Glutamatergic neuron (in vitro differentiated cells): ENCODE measurements around the gene PSKH1. TPM values are rescaled to one million over a fixed set of nuclear protein-coding genes. Genes with fewer than 3 reads are reported as not detected.

Experiments
- DNase-seq: peaks from one replicate; pipeline ENCODE4 v3.0.0; 2022
- H3K27ac Mint-ChIP-seq: one replicate; pipeline ENCODE4 v1.8.0; 2020; ENCODE audit warnings: mild to moderate bottlenecking, mixed read lengths, inconsistent platforms; ENCODE audit not compliant: unreplicated experiment
- H3K27me3 Mint-ChIP-seq: one replicate; pipeline ENCODE4 v1.8.0; 2020; ENCODE audit warnings: mild to moderate bottlenecking, moderate library complexity, mixed read lengths, inconsistent platforms; ENCODE audit not compliant: unreplicated experiment
- H3K36me3 Mint-ChIP-seq: one replicate; pipeline ENCODE4 v1.8.0; 2020; ENCODE audit warnings: mild to moderate bottlenecking, mixed read lengths, inconsistent platforms; ENCODE audit not compliant: unreplicated experiment
- H3K4me1 Mint-ChIP-seq: one replicate; pipeline ENCODE4 v1.8.0; 2020; ENCODE audit warnings: mild to moderate bottlenecking, low read depth, mixed read lengths, inconsistent platforms; ENCODE audit not compliant: unreplicated experiment
- H3K4me3 Mint-ChIP-seq: one replicate; pipeline ENCODE4 v1.8.0; 2020; ENCODE audit warnings: mild to moderate bottlenecking, mixed read lengths, inconsistent platforms; ENCODE audit not compliant: unreplicated experiment
- H3K9me3 Mint-ChIP-seq: one replicate; pipeline ENCODE4 v1.8.0; 2020; ENCODE audit warnings: mild to moderate bottlenecking, moderate library complexity, mixed read lengths, inconsistent platforms; ENCODE audit not compliant: unreplicated experiment
- CTCF ChIP-seq: fragments of 200-600 bp; sonication (generic); IDR thresholded peaks from one replicate; pipeline ENCODE4 v1.5.0; 2021; ENCODE audit not compliant: partially characterized antibody, unreplicated experiment
- total RNA-seq: library from RNA; stranded (reverse); fragmentation: NEBNext Ultra II Directional; extraction: Animal tissue kit (Norgen Biotek cat#: 25700); gene quantifications from one replicate; pipeline ENCODE4 v1.2.1, GENCODE V29; 2021; ENCODE audit not compliant: unreplicated experiment

PSKH1 gene
- total RNA-seq, 1 donor from 2014 or later = 27.9 TPM

DNA sequence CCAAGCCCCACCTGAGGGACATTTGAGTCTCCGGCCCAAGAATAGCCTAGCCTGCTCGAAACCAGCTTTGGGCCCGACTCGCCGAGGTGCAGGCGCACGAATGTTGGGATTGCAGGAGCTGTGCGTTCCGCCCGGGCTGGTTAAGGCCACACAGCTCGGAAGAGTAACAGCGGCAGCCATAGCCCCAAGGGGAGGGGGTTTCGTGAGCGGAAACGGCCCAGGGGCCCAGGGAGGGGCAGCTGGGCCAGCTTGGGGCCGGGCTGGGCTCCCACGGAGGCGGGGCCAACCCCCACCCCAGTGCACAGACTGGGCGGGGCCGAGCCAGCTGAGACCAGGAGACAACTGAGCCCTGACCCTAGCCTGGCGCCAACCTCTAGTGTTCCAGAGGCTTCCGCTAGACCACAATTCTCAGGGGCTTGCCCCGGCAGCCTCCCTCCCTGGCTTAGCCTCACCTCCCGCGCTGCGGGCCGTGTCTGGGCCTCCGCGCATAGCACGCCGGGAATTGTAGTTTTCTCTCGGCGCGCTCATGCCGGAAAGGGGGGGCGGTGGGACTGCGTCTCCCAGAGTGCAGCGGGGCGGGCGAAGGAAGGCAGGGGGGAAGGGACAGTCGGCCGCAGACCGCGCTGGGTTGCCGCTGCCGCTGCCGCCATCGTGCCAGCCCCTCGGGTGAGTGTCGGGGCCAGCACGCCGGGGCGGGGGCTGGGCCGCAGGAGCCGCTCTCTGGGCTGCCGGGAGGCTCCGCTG is 46.6 kb upstream of the PSKH1 start, which contains the start of gene NUTF2:
NUTF2 (plus strand) TSS at position 614 of the 744 bp plus-strand sequence. CDS start 18,198 bp downstream, outside the sequence.
- H3K9me3 Mint-ChIP-seq = peaks cover 15% of the 10 kb centered on the region
- peak; percentile 98 for DNase-seq
- H3K36me3 Mint-ChIP-seq = no peaks in the 10 kb centered on the region
- peaks cover 32% of the 10 kb centered on the region for H3K4me1 Mint-ChIP-seq
- peaks cover under 1% of the 10 kb centered on the region for H3K27me3 Mint-ChIP-seq
- H3K27ac Mint-ChIP-seq = peak within 1 kb of the TSS; percentile 96
- peak within 1 kb of the TSS; percentile 97 for H3K4me3 Mint-ChIP-seq
- TF ChIP-seq CTCF = no peak

- H3K36me3 Mint-ChIP-seq = no peaks in the 10 kb centered on the region
Measured at GRCh38 chr16:67847064-67847861, 45.8 kb upstream of the PSKH1 start, which contains the start of gene CENPT. TSS of gene CENPT (minus strand) at chr16:67847693. CDS start at chr16:67833859, 13,834 bp downstream.

DNA sequence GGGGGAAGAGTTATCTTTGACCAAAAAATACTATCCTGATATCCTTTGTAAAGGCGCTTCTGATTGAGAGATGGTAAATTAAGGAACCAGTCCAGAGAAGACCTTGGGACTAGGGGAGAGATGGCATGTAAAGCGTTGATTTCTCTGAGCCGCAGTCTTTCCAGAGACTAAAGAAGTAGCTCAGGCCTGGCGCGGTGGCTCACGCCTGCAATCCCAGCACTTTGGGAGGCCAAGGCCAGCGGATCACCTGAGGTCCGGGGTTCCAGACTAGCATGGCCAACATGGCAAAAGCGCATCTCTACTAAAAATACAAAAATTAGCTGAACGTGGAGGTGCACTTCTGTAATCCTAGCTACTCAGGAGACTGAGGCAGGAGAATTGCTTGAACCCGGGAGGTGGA is 44.9 kb upstream of the PSKH1 start:
- Mint-ChIP-seq H3K4me1 (peaks cover 31% of the 10 kb centered on the region), H3K4me3 (peak overlapping the region; percentile 97), H3K27ac (peak overlapping the region; percentile 96), H3K27me3 (no peaks in the 10 kb centered on the region), H3K9me3 (peaks cover 11% of the 10 kb centered on the region), H3K36me3 (no peaks in the 10 kb centered on the region)
- TF ChIP-seq CTCF = no peak
- no peak for DNase-seq

More at GRCh38 chr16:67847064-67847861, 45.8 kb upstream of the PSKH1 start, which contains the start of gene CENPT:
- Mint-ChIP-seq H3K4me1 (peaks cover 32% of the 10 kb centered on the region), H3K9me3 (peaks cover 15% of the 10 kb centered on the region), H3K27ac (peak within 1 kb of the TSS; percentile 96), H3K27me3 (no peaks in the 10 kb centered on the region), H3K4me3 (peak within 1 kb of the TSS; percentile 97)
- TF ChIP-seq CTCF = no peak
- DNase-seq = peak; percentile 38

DNA sequence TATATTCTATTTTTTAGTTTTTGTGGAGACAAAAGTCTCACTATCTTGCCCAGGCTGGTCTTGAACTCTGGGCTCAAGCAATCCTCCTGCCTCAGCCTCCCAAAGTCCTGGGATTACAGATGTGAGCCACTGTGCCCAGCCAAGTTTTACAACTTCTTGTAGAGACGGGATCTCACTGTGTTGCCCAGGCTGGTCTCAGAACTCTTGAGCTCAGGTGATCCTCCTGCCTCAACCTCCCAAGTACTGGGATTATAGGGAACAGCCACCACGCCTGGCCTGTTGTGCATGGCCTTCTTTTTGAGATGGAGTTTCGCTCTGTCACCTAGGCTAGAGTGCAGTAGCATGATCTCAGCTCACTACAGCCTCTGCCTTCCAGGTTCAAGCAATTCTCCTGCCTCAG is 39.4 kb upstream of the PSKH1 start:
- DNase-seq = no peak
- no peak for TF ChIP-seq CTCF
- no peak overlapping the region for H3K4me3 Mint-ChIP-seq
- H3K27me3 Mint-ChIP-seq = peaks cover 4% of the 10 kb centered on the region
- no peaks in the 10 kb centered on the region for H3K9me3 Mint-ChIP-seq
- peaks cover 14% of the 10 kb centered on the region for H3K4me1 Mint-ChIP-seq
- no peak overlapping the region for H3K27ac Mint-ChIP-seq
- H3K36me3 Mint-ChIP-seq = no peaks in the 10 kb centered on the region
